Measurements from ENCODE around the gene OLA1. TPM values are rescaled to one million over a fixed set of nuclear protein-coding genes. Genes with fewer than 3 reads are reported as not detected.

OLA1 gene
- total RNA-seq, 1 donor from 2014 or later = 36.1 TPM

GRCh38 chr2:174227748-174228147 lies 20.6 kb downstream of the OLA1 start:
- no peak for TF ChIP-seq CTCF (IDR thresholded peaks at IDR 0.05)
- TF ChIP-seq POLR2A (IDR thresholded peaks at IDR 0.05) = no peak
- TF ChIP-seq POLR2AphosphoS5 (IDR thresholded peaks at IDR 0.05; ENCODE audit: insufficient read depth in 1 of 2, low read depth in 1 of 2) = no peak
- DNase-seq (ENCODE audit: extremely low spot score in 2 of 2) = no peak
- intact Hi-C loops (cut with DNase I) = no loop called here
- no peaks in the 10 kb centered on the region for H3K9me3 ChIP-seq
- H3K4me3 ChIP-seq = no peak overlapping the region
- H3K36me3 ChIP-seq = no peaks in the 10 kb centered on the region
- H3K4me1 ChIP-seq = no peaks in the 10 kb centered on the region
- no peak overlapping the region for H3K27ac ChIP-seq
- no peaks in the 10 kb centered on the region for H3K27me3 ChIP-seq

- Histone ChIP-seq H3K9me3 (no peaks in the 10 kb centered on the region), H3K4me1 (no peaks in the 10 kb centered on the region), H3K27ac (no peak overlapping the region), H3K36me3 (no peaks in the 10 kb centered on the region), H3K27me3 (no peaks in the 10 kb centered on the region), H3K4me3 (no peak overlapping the region)
- TF ChIP-seq POLR2A (IDR thresholded peaks at IDR 0.05) (no peak), POLR2AphosphoS5 (IDR thresholded peaks at IDR 0.05; ENCODE audit: insufficient read depth in 1 of 2, low read depth in 1 of 2) (no peak), CTCF (IDR thresholded peaks at IDR 0.05) (no peak)
- intact Hi-C loops (cut with DNase I) = no loop called here
- DNase-seq (ENCODE audit: extremely low spot score in 2 of 2) = no peak
Observed at GRCh38 chr2:174224665-174225288, 23.6 kb downstream of the OLA1 start.

- H3K27ac ChIP-seq = no peak overlapping the region
- no peaks in the 10 kb centered on the region for H3K27me3 ChIP-seq
- no peaks in the 10 kb centered on the region for H3K4me1 ChIP-seq
- H3K9me3 ChIP-seq = no peaks in the 10 kb centered on the region
- no peak for DNase-seq (ENCODE audit: extremely low spot score in 2 of 2)
- intact Hi-C loops (cut with DNase I) = no loop called here
- TF ChIP-seq CTCF (IDR thresholded peaks at IDR 0.05) = no peak
- no peak for TF ChIP-seq POLR2AphosphoS5 (IDR thresholded peaks at IDR 0.05; ENCODE audit: insufficient read depth in 1 of 2, low read depth in 1 of 2)
- no peak for TF ChIP-seq POLR2A (IDR thresholded peaks at IDR 0.05)
- no peak overlapping the region for H3K4me3 ChIP-seq
- no peaks in the 10 kb centered on the region for H3K36me3 ChIP-seq
Observed at GRCh38 chr2:174224125-174224524, 24.2 kb downstream of the OLA1 start.

- DNase-seq (ENCODE audit: extremely low spot score in 2 of 2) = no peak
- intact Hi-C loops (cut with DNase I) = no loop called here
- no peak overlapping the region for H3K4me3 ChIP-seq
- no peaks in the 10 kb centered on the region for H3K36me3 ChIP-seq
- no peaks in the 10 kb centered on the region for H3K9me3 ChIP-seq
- H3K27ac ChIP-seq = no peak overlapping the region
- H3K27me3 ChIP-seq = no peaks in the 10 kb centered on the region
- no peak for TF ChIP-seq POLR2AphosphoS5 (IDR thresholded peaks at IDR 0.05; ENCODE audit: insufficient read depth in 1 of 2, low read depth in 1 of 2)
- TF ChIP-seq CTCF (IDR thresholded peaks at IDR 0.05) = no peak
- TF ChIP-seq POLR2A (IDR thresholded peaks at IDR 0.05) = no peak
- H3K4me1 ChIP-seq = no peaks in the 10 kb centered on the region
Observed at GRCh38 chr2:174223388-174223787, 24.9 kb downstream of the OLA1 start.

GRCh38 chr2:174222154-174222553 lies 26.2 kb downstream of the OLA1 start:
- Histone ChIP-seq H3K4me1 (no peaks in the 10 kb centered on the region), H3K36me3 (no peaks in the 10 kb centered on the region), H3K27me3 (no peaks in the 10 kb centered on the region), H3K4me3 (no peak overlapping the region), H3K9me3 (no peaks in the 10 kb centered on the region), H3K27ac (no peak overlapping the region)
- DNase-seq (ENCODE audit: extremely low spot score in 2 of 2) = no peak
- intact Hi-C loops (cut with DNase I) = no loop called here
- TF ChIP-seq POLR2A (IDR thresholded peaks at IDR 0.05) (no peak), CTCF (IDR thresholded peaks at IDR 0.05) (no peak), POLR2AphosphoS5 (IDR thresholded peaks at IDR 0.05; ENCODE audit: insufficient read depth in 1 of 2, low read depth in 1 of 2) (no peak)
